Posterior cingulate gyrus (tissue), 11 donors: Measurements from ENCODE around the gene PCGF3.

Experiments
- DNase-seq, 10 donors: peaks; one replicate each; pipeline versions ENCODE4 v3.0.0 to v3.0.0-alpha.2; 2020 to 2021; ENCODE audit warnings: mixed read lengths in 3 of 10
- intact Hi-C: fragments of 100-400 bp; cut with DNase I; formaldehyde crosslinking; loops from one replicate; pipeline ENCODE4 v1.15.1; 2023

The PCGF3 gene

DNA sequence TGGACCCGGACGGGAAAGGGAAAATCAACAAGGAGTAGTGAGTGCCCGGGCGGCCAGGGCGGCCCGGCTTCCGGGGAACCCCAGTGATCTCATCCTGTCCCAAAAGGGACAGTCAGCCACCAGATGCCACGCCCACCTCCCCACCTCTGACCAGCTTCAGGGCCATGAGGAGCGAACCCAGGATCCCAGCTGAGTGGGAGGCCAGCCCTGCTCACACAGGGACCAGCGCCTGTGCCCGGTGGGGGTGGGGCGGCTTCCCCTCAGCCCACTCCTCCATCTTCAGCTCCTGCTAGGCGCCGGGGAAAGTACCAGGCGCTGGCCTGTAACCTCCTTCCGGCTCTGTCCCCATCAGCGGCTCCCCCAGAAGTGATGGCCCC lies 25.1 kb upstream of the PCGF3 start:
- peak in 1 of 10 donors; percentile 78 for DNase-seq
- intact Hi-C loops: no loop called here

DNA sequence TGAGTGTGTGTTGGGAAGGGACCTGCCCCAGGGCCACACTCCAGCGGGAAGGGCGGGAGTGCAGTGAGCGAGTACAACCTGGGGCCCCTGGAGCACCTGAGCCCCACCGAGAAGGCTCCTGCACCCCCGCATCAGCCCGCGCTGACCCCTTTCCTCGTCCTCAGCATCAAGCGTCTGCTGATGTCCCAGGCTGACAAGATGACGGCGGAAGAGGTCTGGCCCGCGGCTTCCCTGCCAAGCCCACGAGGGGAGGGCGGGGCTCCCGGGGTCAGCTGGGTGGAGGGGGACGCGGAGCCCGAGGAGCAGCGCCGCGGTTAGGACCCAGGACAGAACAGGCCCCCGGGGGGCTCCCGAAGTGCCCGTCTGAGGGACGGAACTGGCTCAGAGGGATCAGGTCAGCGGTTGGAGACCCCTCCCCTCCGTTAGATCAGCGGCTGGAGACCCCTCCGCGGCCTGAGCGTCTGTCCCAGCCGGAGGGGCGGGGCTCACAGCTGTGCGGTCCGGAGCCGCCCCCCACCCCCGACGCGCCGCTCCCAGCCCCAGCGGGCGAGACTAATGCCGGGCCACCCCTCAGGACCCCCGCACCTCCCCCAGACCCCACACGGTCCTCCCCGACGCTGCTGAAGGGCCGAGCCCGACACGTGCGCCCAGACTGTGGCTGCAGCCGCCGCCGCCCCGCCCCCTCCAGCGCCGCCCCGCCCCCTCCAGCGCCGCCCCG lies 24.5 kb upstream of the PCGF3 start:
- intact Hi-C loops: no loop called here
- peak in 2 of 10 donors; percentile 66 to 88 for DNase-seq

DNA sequence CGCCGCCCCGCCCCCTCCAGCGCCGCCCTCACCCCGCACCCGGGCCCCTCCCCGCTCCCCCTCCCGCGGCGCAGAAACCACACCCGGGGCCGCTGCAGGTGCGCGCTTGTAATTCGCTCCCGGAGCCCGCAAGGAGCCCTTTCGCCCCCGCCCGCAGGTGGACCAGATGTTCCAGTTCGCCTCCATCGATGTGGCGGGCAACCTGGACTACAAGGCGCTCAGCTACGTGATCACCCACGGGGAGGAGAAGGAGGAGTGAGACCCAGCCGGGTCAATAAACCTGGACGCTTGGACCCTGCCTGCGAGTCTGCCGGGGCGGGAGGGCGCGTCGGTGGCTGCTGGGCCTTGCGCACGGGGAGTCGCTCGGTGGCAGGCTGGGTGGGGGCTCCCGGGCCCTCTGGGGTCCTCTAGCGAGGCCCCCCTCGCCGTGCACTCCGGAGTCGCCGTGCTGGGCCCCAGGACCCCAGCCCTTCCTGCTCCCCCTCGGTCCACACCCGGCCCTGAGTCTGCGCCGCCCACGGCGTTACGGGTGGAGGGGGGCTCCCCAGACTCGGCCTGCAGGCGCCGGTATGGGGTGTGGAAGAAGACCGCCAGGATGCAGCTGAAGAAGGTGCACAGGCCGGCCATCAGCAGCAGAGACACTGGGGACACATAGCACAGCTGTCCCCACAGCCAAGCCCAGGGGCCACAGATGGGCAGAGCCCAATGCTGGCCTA lies 23.7 kb upstream of the PCGF3 start:
- intact Hi-C loops: no loop called here
- peak in 1 of 10 donors; percentile 76 for DNase-seq

DNA sequence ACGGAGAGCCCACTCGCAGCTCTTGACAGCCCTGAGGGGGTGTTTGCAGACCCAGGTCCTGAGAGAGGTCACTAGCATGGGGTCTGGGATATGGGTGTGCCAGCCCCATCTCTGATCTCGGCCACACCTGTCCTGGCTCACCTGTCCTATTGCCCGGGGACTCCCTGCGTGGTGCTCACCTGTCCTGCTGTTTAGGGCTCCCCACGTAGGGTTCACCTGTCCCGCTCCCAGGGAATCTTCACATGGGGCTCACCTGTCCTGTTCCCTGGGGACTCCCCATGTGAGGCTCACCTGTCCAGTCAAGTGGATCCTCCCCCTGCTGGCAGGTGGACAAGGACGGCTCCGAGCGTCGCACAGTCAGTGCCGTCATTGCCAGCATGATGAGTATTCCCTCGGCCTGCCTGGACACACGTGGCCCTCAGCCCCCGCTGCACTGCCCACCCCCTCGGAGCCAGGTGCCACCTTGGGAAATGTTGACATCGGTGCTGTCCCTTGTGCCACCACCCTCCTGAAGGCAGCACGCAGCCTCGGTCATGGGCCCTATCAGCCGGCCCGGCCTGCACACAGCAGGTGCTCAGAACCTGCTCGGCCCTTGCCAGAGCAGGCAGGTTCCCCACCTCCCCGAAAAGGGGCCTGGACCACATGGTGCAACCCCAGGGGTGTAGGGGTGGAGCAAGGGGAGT lies 23.0 kb upstream of the PCGF3 start:
- intact Hi-C loops: no loop called here
- peak in 1 of 10 donors; percentile 64 for DNase-seq

DNA sequence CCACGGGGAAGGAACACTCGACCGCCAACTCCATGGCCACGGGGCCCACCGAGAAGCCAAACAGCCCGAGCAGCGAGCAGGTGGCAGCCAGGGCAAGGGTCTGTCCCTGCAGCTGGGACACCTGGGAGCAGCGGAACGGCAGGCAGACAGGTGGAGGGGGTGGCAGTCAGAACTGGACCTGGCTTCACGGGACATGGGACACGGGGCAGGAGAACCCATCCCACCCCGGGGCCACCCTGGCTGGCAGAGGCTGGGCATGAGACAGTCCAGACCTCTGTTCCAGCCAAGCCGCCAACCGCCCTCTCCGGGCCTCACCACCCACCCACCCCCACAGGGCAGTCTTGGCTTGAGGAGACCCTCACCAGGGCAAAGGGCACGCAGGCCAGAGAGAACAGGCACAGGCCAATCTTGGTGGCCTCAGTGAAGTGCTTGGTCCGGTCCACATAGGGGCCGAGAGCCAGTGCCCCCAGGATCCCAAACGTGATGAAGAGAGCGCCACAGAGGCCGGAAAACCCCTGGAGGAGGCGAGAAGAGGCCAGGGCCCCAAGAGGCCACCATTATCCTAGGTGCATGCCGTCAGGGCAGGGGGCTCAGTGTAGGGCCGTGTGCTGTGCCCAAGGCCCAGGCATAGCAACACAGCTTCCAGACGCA lies 22.3 kb upstream of the PCGF3 start:
- intact Hi-C loops: no loop called here

DNA sequence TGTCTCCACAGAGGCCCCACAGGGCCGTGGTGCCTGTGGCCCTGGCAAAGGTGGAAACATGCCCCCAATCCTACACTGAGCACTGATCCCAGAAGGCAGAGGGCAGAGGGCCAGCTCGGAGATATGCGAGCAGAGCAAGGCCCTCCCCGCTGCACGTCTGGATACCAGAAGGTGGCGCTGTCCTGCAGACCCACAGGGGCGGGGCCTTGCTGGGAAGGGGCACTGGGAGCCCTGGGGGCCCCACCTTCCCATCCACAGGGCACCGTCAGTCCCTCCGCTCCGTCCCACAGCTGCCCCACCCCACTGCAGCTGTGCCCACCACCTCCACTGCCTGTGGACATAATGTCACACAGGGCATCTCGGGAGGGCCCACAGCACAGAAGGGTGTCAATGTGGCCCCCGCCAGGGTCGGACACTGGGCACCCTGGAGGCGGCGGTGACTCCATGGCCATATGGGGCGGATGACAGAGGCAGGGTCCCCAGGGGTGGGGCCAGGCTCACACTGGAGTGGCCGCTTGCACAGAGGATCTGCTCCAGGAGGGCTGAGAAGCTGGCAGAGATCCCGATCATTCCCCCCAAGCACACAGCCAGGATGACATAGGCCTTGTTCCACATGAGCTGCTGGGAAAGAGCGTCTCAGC lies 21.5 kb upstream of the PCGF3 start:
- intact Hi-C loops: no loop called here
- DNase-seq: peak; percentile 46 to 96 (median 76)

More for the DNA sequence above, 22.3 kb upstream of the PCGF3 start:
- peak in 1 of 10 donors; percentile 79 for DNase-seq

DNA sequence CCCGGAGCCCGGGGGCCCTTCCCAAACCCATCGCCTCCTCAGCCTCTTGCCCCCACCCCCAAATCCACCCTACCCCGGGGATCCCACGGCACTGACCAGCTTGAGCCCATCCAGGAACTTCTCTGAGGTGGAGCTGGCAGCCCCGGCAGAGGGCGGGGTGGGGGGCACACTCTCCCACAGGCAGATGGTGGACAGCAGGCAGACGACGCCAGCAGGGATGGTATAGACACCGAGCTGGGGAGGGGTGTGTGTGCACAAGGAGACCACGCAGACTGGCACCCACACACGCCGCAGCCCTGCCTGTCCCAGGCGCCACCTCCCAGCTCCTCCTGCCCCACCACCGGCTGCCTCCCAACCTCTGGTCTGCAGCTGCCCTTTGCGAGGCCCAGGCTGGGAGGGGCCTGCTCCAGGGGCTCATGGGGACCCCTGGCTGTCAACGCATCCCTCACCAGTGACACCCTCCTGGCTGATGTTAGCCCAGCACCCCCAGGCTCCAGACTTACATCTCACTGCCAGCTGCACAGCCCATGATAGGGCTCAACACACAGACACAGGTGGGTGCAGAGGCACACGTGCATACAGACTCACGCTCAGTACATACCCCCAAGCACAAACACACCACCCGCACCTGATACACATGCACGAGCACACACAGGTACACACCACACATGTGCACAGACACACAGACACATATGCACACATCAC lies 20.9 kb upstream of the PCGF3 start:
- no peak for DNase-seq
- intact Hi-C loops: no loop called here

DNA sequence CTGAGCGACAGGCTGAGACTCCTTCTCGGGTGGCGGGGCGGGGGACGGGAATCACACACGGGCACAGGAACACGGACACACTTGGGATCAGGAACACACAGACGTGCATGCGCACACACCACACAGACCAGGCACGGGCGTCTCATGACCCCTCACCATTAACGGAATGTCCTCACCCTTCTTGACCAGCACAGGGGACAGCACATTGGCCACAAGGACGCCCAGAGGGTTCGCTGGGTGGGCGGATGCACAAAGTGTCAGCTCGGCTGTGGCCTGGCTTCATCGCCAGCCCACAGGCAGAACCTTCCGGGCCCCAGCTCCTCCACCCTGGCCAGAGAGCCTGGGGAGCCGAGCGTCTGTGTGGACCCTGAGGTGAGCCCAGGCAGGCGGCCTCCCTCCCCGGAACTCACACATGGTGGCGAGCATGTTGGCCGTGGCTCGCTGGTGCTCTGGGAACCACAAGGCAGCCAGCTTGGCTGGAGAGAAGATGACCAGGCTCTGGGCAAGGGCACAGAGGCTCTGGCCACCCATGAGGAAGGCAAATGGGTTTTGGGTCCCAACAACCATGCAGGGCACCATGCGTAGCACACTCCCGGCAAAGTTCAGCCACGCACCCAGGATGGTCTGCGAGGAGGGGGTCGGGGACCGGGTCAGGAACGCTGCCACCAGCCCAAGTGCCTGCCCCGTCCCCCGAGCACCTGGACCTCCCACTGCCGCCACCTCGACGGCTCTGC lies 19.8 kb upstream of the PCGF3 start:
- intact Hi-C loops: no loop called here
- DNase-seq: peak in 1 of 10 donors; percentile 54

DNA sequence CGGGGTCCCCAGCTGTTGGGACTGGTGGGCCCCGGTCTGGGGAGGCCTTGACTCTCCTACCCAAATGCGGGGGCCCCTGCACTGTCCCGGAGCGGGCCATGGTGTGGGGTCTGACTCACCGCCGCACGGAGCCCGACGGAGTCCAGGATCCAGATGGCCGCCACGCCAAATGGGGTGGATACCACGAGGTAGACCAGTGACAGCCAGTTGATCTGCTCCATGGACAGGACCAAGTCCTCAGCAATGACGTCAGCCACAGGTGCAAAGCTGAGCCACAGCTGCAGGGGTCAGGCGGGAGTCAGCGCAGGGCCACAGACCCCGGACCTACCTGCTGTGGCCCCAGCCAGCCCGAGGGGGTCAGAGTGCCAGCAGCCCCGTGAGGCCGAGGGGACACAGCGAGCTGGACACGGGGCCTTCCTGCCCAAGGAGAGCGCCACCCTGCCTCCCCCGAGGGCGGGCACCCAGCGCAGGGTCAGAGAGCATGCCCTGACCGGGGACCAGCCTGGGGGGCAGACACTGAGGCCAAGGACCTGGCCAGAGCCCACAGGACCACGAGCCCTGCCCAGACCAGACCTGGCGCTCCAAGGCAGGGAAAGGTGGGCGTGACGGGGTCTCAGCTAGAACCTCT lies 19.1 kb upstream of the PCGF3 start:
- intact Hi-C loops: no loop called here
- DNase-seq: no peak

DNA sequence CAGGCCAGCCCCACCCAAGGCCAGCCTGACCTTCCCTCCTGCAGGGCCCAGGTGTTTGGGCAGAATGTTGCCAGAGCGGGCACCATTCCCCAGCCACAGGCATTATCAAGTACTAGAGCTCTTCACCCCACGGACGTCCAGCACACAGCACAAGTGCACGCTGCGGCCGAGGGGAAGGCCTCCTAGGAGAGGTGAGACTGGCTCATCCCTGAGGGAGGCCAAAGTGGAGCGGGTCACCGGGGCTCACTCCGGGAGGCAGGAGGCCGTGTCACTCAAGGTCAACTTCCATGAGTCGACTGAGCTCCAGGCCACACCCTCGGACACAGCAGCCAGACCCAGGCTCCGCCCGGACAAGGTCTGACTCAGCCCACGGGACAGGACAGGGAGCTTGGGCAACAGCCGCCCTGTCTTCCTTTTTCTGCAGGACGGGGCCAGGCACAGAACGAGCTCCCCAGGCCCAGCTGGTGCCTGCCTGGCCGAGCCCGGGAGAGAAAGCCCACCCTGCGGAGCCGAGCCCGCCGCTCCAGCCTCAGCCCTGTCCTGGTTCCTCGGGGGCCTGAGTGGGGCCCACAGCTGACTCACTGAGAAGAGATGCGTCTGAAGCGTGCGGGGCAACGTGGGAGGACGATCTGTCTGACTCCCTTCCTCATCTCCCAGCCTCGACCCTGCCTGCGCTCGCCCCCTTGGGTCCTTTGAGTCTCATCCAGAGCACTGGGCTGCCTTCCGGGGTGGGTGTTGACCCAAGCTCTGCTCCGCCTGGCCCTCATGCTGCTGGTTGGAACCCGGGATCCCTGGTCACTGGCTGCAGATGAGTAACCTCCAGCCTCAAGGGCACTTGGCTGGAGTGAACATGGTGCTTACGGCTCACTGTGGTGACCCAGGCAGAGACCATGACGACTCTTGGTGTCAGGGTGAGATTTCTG lies 18.3 kb upstream of the PCGF3 start:
- intact Hi-C loops: no loop called here
- peak in 3 of 10 donors; percentile 72 to 90 (median 89) for DNase-seq

DNA sequence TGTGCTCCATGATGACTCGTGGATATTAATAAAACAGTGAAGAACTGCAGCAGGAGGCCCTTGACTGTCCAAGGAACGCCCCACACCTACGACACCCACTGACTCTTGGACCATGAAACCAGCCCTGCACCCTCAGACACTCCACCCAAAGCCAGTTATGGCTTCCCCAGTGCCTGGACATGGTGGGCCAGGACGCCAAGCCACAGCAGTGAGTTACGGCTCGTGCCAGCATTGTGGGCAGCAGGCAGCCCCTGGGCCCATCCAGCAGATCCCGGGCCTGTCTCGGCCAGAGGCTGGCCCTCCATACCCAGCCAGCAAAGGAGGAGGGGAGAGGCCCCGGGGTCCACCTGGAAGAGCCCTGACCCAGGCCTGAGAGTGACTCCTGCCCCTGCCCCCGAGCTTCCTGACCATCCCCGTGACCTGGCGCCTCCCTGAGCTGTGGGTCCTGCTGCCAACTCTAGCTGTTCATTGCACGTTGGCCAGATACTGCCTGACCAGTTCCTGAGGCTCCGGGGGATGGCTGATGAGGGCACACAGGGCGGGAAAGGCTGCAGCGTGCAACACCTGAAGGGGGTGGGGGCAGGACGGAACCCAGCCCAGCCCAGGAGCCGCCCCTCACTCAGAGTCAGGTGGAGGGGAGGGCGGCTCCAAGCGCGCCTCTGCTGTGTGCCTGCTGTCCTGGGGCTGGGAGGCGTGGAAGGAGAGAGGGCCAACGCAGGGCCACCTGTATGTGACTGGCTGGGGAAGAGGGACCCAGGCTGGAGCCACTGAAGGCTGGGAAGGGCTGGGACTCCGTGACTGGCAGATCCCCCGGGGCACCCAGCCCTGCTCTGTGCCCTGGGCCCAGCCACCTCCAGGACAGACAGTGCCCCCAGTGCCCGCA lies 17.4 kb upstream of the PCGF3 start:
- DNase-seq: peak in 2 of 10 donors; percentile 54 to 79
- intact Hi-C loops: no loop called here

DNA sequence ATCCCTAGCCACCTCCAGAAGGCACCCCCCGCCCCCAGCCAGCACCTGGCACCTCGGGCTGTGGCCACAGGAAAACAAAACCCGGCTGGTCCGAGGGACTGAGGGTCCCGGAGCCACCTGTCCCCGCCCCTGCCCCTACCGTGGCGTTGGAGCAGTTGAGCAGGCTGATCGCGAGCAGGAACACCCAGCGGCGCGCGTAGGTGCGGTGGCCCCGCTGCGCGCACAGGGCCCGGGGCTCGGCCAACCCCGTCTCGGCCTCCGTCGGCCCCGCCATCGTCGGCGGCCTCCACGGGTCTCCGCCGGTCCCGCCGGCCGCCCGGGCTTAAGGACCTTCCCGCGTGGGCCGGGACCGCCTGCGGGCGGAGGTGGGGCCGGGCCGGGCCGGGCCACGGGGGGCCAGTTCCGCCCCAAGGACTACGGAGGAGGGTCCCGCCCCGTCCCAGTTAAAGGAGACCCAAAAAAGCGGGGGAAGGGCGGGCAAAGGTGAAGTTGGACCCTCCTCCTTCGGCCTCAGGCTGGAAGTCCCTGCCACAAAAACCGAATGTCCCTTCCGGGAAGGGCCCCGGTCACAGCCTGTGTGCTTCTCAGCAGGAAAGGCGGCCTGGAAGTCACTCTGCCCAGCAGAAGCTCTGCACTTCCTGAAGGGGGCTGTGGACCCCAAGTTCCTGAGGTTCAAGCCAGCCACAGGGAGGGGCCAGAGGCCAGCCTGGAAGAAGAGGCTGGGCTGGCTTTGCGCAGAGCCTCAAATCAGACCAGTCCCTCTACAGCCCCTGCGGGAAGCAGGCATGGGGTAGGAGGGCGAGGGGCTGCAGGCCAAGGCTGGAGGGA lies 16.6 kb upstream of the PCGF3 start, which contains the start of gene SLC49A3:
Gene SLC49A3 (minus strand): TSS at position 298 of the 828 bp plus-strand sequence. CDS start 24 bp downstream, at position 274.
- intact Hi-C loops: no loop called here
- DNase-seq: peak in 3 of 10 donors; percentile 58 to 86 (median 72)

DNA sequence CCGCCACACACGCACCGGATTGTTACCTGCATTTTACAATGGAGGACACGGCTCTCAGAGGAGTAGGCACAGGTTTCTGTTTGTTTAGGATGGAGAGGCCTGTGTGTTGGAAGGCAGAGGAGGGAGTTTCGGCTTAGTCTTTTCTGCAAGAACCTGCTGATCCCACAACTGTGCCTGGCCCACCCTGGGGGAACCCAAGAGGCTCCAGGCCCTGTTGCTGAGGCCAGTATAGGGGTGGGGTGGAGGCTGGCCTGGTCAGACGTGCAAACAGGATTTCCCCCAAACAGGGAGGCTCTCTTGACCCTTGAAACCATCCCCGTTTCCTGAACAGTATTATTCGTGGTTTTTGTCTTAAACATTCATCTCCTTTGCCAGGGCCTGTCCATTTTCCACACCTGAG lies 15.9 kb upstream of the PCGF3 start:
- peak in 1 of 10 donors; percentile 18 for DNase-seq
- intact Hi-C loops: no loop called here

DNA sequence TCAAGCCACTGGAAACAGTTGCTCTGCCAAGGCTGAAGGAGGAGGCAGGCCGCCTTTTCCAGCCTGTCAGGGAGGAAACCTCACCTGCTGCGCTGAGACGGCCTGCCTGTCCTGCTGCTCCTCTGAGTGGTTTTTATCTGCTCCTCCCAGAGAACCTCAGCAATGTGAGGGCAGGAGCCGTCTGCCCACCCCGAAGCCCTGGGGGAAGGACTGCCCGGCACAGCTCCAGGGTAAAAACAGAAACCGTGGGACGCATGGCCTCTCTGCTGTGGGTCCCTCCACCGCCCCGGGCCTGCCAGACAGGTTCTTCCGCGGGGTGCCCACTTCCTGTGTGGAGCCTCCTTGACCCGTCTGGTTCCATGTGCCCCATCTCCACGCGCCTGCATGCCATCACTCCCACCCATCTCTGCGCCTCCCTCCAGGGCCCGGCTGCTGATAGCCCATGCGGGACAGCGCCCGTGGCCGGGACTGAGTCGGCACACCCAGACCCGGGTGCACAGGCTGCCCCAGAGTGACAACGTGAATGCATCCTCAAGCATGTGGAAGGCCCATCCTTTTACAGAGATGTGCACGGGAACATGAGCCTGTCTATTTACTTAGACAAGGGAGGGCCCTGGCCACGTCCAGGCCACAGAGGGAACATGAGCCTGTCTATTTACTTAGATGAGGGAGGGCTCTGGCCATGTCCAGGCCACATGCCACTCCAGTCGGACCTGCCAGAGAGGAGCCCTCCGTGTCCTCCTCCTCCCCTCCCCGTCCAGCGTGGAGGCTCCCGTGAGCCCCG lies 12.7 kb upstream of the PCGF3 start:
- DNase-seq: peak in 3 of 10 donors; percentile 57 to 76 (median 73)
- intact Hi-C loops: no loop called here
